Smooth muscle cell (in vitro differentiated cells): ENCODE results near the gene EXOSC10. TPM values are rescaled to one million over a fixed set of nuclear protein-coding genes. Genes with fewer than 3 reads are reported as not detected.
"Not testable (repeated sequence)": the region's sequence is repeated elsewhere in the genome, so short reads cannot be mapped to it uniquely, and the experiment has no call there.

Experiments used
- DNase-seq: peaks from one replicate; lab custom pipeline; 2025; ENCODE audit not compliant: unreplicated experiment; lab: John Stamatoyannopoulos, UW
- H2AFZ ChIP-seq: fragments of 200-600 bp; sonication (generic); 2 replicates; pipeline ENCODE4 v1.6.0; 2016; ENCODE audit warnings: antibody characterized with exemption, low read depth, mild to moderate bottlenecking
- H3F3A ChIP-seq: fragments of 200-600 bp; sonication (generic); 2 replicates; pipeline ENCODE4 v1.6.0; 2017; ENCODE audit warnings: antibody characterized with exemption, low read depth
- H3K27ac ChIP-seq: fragments of 200-600 bp; sonication (generic); 2 replicates; pipeline ENCODE4 v1.5.1; 2016; ENCODE audit warnings: low read depth, mild to moderate bottlenecking
- H3K27me3 ChIP-seq: fragments of 200-600 bp; sonication (generic); 2 replicates; pipeline ENCODE4 v1.6.1; 2016; ENCODE audit warnings: low read depth, mild to moderate bottlenecking
- H3K36me3 ChIP-seq: fragments of 200-600 bp; sonication (generic); 2 replicates; pipeline ENCODE4 v1.5.1; 2016; ENCODE audit warnings: low read depth
- H3K4me1 ChIP-seq: fragments of 200-600 bp; sonication (generic); 2 replicates; pipeline ENCODE4 v1.5.1; 2016; ENCODE audit warnings: low read depth
- H3K4me2 ChIP-seq: fragments of 200-600 bp; sonication (generic); 2 replicates; pipeline ENCODE4 v1.6.0; 2016; ENCODE audit warnings: mild to moderate bottlenecking
- H3K4me3 ChIP-seq: fragments of 200-600 bp; sonication (generic); 2 replicates; pipeline ENCODE4 v1.5.1; 2016; ENCODE audit warnings: mild to moderate bottlenecking
- H3K79me2 ChIP-seq: fragments of 200-600 bp; sonication (generic); 2 replicates; pipeline ENCODE4 v1.6.0; 2016; ENCODE audit warnings: low read depth, mild to moderate bottlenecking
- H3K9ac ChIP-seq: fragments of 200-600 bp; sonication (generic); 2 replicates; pipeline ENCODE4 v1.6.0; 2016; ENCODE audit warnings: low read depth
- H3K9me3 ChIP-seq: fragments of 200-600 bp; sonication (generic); replicated peaks from 2 replicates; pipeline ENCODE4 v1.5.1; 2016; ENCODE audit warnings: low read depth
- H4K20me1 ChIP-seq: fragments of 200-600 bp; sonication (generic); 2 replicates; pipeline ENCODE4 v1.6.0; 2016; ENCODE audit warnings: low read depth
- WGBS: methylation state at CpG from one replicate; pipeline ENCODE4 v1.1.7; 2016; ENCODE audit warnings: low lambda C conversion rate; 5-methylcytosine and 5-hydroxymethylcytosine counted together
- polyA plus RNA-seq: library from polyadenylated mRNA; unstranded; fragments of >200 nt; fragmentation: Nextera tagmentation; extraction: Ambion mirVana; gene quantifications from 2 replicates; pipeline ENCODE4 v1.2.1, GENCODE V29; 2016
- total RNA-seq: library from RNA; depleted of rRNA; stranded (reverse); fragments of >200 nt; gene quantifications from 2 replicates; pipeline ENCODE4 v1.2.3, GENCODE V29; 2014
- TF ChIP-seq, protein P1 (sequence below): fragments of 200-600 bp; sonication (generic); IDR thresholded peaks from 2 replicates; pipeline ENCODE4 v1.5.1; 2017; ENCODE audit warnings: borderline replicate concordance, mild to moderate bottlenecking, antibody characterized with exemption; ENCODE audit not compliant: insufficient read depth, poor library complexity, severe bottlenecking

Gene EXOSC10
- total and polyA plus RNA-seq, 2 experiments from 2014 or later = 49.2 to 59.9 TPM

GRCh38 chr1:11065796-11066195, 33.9 kb downstream of the EXOSC10 start:
- Histone ChIP-seq H3K9ac (no peak overlapping the region), H3K4me2 (no peak overlapping the region), H3K4me3 (no peak overlapping the region), H3K79me2 (peaks cover 7% of the 10 kb centered on the region), H3K27ac (no peak overlapping the region), H2AFZ (no peak overlapping the region), H3K27me3 (no peaks in the 10 kb centered on the region), H4K20me1 (no peaks in the 10 kb centered on the region), H3F3A (peaks cover 3% of the 10 kb centered on the region), H3K9me3 (no peaks in the 10 kb centered on the region), H3K4me1 (peaks cover 3% of the 10 kb centered on the region), H3K36me3 (peaks cover 7% of the 10 kb centered on the region)
- TF ChIP-seq, protein P1, sequence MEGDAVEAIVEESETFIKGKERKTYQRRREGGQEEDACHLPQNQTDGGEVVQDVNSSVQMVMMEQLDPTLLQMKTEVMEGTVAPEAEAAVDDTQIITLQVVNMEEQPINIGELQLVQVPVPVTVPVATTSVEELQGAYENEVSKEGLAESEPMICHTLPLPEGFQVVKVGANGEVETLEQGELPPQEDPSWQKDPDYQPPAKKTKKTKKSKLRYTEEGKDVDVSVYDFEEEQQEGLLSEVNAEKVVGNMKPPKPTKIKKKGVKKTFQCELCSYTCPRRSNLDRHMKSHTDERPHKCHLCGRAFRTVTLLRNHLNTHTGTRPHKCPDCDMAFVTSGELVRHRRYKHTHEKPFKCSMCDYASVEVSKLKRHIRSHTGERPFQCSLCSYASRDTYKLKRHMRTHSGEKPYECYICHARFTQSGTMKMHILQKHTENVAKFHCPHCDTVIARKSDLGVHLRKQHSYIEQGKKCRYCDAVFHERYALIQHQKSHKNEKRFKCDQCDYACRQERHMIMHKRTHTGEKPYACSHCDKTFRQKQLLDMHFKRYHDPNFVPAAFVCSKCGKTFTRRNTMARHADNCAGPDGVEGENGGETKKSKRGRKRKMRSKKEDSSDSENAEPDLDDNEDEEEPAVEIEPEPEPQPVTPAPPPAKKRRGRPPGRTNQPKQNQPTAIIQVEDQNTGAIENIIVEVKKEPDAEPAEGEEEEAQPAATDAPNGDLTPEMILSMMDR = no peak
- 100% methylated on average over 1 of the region's 1 CpG for WGBS
- DNase-seq = no peak

GRCh38 chr1:11064942-11065341, 34.7 kb downstream of the EXOSC10 start:
- no peaks in the 10 kb centered on the region for H4K20me1 ChIP-seq
- H3K27me3 ChIP-seq = no peaks in the 10 kb centered on the region
- no peak overlapping the region for H3K9ac ChIP-seq
- H3K79me2 ChIP-seq = peaks cover 7% of the 10 kb centered on the region
- H3K4me1 ChIP-seq = peaks cover 5% of the 10 kb centered on the region
- H3K4me2 ChIP-seq = no peak overlapping the region
- TF ChIP-seq, protein P1 = no peak
- H3K36me3 ChIP-seq = peaks cover 7% of the 10 kb centered on the region
- peaks cover 9% of the 10 kb centered on the region for H3F3A ChIP-seq
- no peak overlapping the region for H3K27ac ChIP-seq
- no peak overlapping the region for H3K4me3 ChIP-seq
- no peaks in the 10 kb centered on the region for H3K9me3 ChIP-seq
- no peak for DNase-seq
- H2AFZ ChIP-seq = no peak overlapping the region
- WGBS = 100% methylated on average over 3 of the region's 3 CpGs

GRCh38 chr1:11063937-11064537, 35.6 kb downstream of the EXOSC10 start:
- H3K9me3 ChIP-seq, H3K4me1 ChIP-seq, H3K36me3 ChIP-seq, H3K4me2 ChIP-seq, H4K20me1 ChIP-seq, DNase-seq, H3F3A ChIP-seq, H3K27ac ChIP-seq, H3K27me3 ChIP-seq, H3K4me3 ChIP-seq, H2AFZ ChIP-seq, H3K9ac ChIP-seq: not testable (repeated sequence)
- 95% methylated on average over 18 of the region's 18 CpGs for WGBS
- peaks cover 13% of the 10 kb centered on the region for H3K79me2 ChIP-seq

DNA sequence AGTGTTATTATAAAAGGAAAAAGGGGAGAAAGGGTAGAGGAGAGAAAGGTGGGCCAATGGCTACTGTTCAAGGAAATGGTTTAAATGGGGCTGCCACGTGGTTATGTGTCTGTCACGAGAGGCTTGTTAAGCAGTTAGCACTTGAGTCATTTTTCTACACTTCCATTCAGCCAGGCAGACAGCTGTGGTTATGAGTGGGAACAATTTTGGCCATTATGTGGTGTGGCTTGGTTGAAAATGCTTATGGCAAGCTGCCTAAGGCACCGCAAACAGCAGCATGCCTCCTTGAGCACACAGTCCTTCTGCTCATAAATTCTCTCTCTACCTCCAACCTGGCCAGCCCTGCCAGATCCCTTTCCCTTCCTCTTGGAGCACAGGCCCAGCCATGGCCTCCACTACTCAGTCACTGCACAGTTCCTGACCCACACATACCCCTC, 36.7 kb downstream of the EXOSC10 start:
- Histone ChIP-seq H3K4me2 (no peak overlapping the region), H3F3A (peaks cover 9% of the 10 kb centered on the region), H3K79me2 (peaks cover 24% of the 10 kb centered on the region), H3K27ac (no peak overlapping the region), H3K27me3 (no peaks in the 10 kb centered on the region), H4K20me1 (no peaks in the 10 kb centered on the region), H3K9ac (no peak overlapping the region), H3K9me3 (no peaks in the 10 kb centered on the region), H3K4me1 (peaks cover 12% of the 10 kb centered on the region), H3K36me3 (peaks cover 7% of the 10 kb centered on the region), H2AFZ (no peak overlapping the region), H3K4me3 (no peak overlapping the region)
- TF ChIP-seq, protein P1 = no peak
- no peak for DNase-seq
- 77% methylated on average over 3 of the region's 3 CpGs for WGBS
